ENCODE data around the gene HDLBP. TPM values are rescaled to one million over a fixed set of nuclear protein-coding genes. Genes with fewer than 3 reads are reported as not detected.

The HDLBP gene
- total RNA-seq, 1 donor from 2014 or later = 922 TPM

DNA sequence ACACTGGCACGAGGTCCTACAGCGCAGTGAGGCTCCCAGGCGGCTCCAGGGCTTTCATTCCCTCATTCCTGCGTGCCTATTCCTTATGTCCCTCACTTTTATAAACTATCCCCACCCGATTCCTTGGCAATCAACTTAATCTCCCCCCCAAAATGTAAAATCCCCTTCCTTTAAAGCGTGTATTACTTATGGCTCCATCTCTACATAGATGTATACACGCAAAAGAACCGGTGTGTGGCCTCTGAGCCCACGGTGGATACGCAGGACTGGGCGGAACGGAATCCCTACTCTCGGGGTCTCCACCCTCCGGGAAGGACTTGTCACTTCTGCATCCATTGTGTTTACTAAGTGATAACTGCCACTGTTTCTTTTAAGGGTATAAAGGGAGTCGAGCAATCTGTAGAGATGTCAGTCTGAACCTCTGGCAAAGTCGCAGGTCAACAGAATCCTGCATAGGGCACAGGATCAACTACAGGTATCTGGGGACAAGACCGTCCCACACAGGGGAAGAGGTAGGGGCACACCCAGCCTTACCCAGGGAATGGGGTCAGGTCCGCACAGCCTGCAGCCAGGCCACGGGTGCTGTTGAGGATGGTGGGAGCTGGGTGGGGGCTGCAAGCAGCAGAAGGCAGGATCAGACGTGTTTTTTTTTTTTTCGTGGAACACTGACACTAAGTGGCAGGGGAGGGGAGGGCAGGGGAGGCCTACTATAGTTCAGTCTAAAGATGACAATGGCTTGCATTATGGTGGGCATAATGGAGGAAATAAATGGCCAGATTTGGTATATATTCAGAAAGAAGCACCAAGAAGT, 42.1 kb downstream of the HDLBP start:
- Mint-ChIP-seq H3K4me3 (ENCODE audit: unreplicated experiment) (peak overlapping the region; percentile 80), H3K9me3 (ENCODE audit: unreplicated experiment) (peaks cover 3% of the 10 kb centered on the region), H3K27ac (ENCODE audit: unreplicated experiment) (peak overlapping the region; percentile 83), H3K27me3 (ENCODE audit: low read depth, unreplicated experiment) (no peaks in the 10 kb centered on the region), H3K36me3 (ENCODE audit: low read depth, unreplicated experiment) (peaks cover 20% of the 10 kb centered on the region), H3K4me1 (ENCODE audit: low read depth, unreplicated experiment) (peaks cover 33% of the 10 kb centered on the region)
- Histone ChIP-seq H3K4me3 (ENCODE audit: insufficient read depth, low read depth, low read length) (peak overlapping the region; percentile 56), H3K36me3 (ENCODE audit: insufficient read depth, low read length) (peaks cover 2% of the 10 kb centered on the region), H2AFZ (ENCODE audit: low read depth, low read length) (peak overlapping the region; percentile 62), H3K9me3 (ENCODE audit: insufficient read depth, low read depth, low read length) (no peaks in the 10 kb centered on the region), H3K4me2 (ENCODE audit: low read length) (peak overlapping the region; percentile 87), H3K9ac (ENCODE audit: low read length) (peak overlapping the region; percentile 80), H3K79me2 (ENCODE audit: insufficient read depth, low read length) (peaks cover 96% of the 10 kb centered on the region), H3K27ac (ENCODE audit: low read depth, low read length) (peak overlapping the region; percentile 57), H3K4me1 (ENCODE audit: insufficient read depth, low read length) (peaks cover 33% of the 10 kb centered on the region), H4K20me1 (ENCODE audit: insufficient read depth, low read length) (peaks cover 82% of the 10 kb centered on the region), H3K27me3 (ENCODE audit: insufficient read depth, low read length) (no peaks in the 10 kb centered on the region)
- DNase-seq (ENCODE audit: low read depth) (no peak), FAIRE-seq (no peak)
- TF ChIP-seq EZH2 (IDR thresholded peaks at IDR 0.05; ENCODE audit: insufficient read depth, low read length) = no peak
- no peak for TF ChIP-seq CTCF (IDR thresholded peaks at IDR 0.05; ENCODE audit: insufficient read depth, low read depth, low read length)

DNA sequence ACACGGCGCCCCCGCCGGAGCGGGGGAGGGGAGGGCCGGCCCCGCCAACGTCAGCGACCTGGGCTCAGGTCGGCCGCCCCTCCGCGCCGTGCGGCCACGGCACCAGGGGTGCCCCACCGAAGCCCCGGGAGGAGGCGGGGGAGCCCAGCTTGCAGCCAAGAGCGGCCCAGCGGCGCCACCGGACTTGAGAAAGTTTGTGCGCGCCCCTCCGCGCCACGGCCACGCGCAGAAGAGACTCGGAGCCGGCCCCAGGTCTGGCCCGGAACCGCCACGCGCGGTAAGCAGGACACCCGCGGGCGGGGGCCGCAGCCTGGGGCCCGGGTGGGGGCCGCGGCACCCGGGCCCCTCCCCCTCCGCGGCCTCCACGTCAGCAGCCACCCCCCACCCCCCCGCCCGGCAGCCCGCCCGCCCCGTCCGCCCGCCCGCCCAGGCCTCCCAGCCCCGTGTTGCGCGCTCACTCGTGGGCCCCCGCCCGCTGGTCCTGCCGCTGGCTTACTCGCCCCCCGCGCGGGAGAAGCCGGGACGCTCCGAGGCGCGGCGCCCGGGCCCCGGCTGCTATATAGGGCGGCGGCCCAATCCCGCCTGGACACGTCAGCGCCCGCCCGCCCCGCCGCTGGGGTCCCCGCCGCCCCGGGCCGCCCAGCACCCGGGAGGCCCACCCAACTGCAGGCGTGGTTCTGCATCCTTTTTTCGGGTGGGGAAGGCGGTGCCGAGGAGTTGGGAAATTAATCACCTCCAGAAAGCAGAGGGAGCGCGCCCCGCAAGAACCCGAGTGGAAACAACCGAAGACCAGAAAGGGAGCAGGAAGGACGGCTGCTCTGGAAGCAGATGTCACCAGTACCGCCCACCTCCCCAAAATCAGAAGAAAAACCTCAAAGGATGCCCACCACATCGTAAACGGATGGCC, 42.9 kb downstream of the HDLBP start:
- Mint-ChIP-seq H3K27me3 (ENCODE audit: low read depth, unreplicated experiment) (no peaks in the 10 kb centered on the region), H3K36me3 (ENCODE audit: low read depth, unreplicated experiment) (peaks cover 28% of the 10 kb centered on the region), H3K9me3 (ENCODE audit: unreplicated experiment) (peaks cover 3% of the 10 kb centered on the region), H3K4me1 (ENCODE audit: low read depth, unreplicated experiment) (peaks cover 40% of the 10 kb centered on the region), H3K4me3 (ENCODE audit: unreplicated experiment) (peak overlapping the region; percentile 80), H3K27ac (ENCODE audit: unreplicated experiment) (peak overlapping the region; percentile 83)
- Histone ChIP-seq H3K79me2 (ENCODE audit: insufficient read depth, low read length) (peaks cover 96% of the 10 kb centered on the region), H3K9ac (ENCODE audit: low read length) (peak overlapping the region; percentile 92), H3K4me2 (ENCODE audit: low read length) (peak overlapping the region; percentile 88), H3K9me3 (ENCODE audit: insufficient read depth, low read depth, low read length) (no peaks in the 10 kb centered on the region), H3K27ac (ENCODE audit: low read depth, low read length) (peak overlapping the region; percentile 79), H3K36me3 (ENCODE audit: insufficient read depth, low read length) (peaks cover 10% of the 10 kb centered on the region), H3K27me3 (ENCODE audit: insufficient read depth, low read length) (no peaks in the 10 kb centered on the region), H4K20me1 (ENCODE audit: insufficient read depth, low read length) (peaks cover 84% of the 10 kb centered on the region), H3K4me3 (ENCODE audit: insufficient read depth, low read depth, low read length) (peak overlapping the region; percentile 89), H3K4me1 (ENCODE audit: insufficient read depth, low read length) (peaks cover 33% of the 10 kb centered on the region), H2AFZ (ENCODE audit: low read depth, low read length) (peak overlapping the region; percentile 62)
- TF ChIP-seq CTCF (IDR thresholded peaks at IDR 0.05; ENCODE audit: insufficient read depth, low read depth, low read length) = no peak
- no peak for TF ChIP-seq EZH2 (IDR thresholded peaks at IDR 0.05; ENCODE audit: insufficient read depth, low read length)
- FAIRE-seq (no peak), DNase-seq (ENCODE audit: low read depth) (peak; percentile 40)

All from astrocyte (in vitro differentiated cells and primary cell).